ENCODE measurements around the gene DPF3.

DPF3 gene

GRCh38 chr14:72616811-72617210 is 277.1 kb downstream of the DPF3 start:
- no peak for DNase-seq (ENCODE audit: low spot score)

GRCh38 chr14:72616294-72616693 is 277.6 kb downstream of the DPF3 start:
- DNase-seq (ENCODE audit: low spot score): no peak

- no peak for DNase-seq (ENCODE audit: low spot score)
These were observed 278.3 kb downstream of the DPF3 start for GRCh38 chr14:72615451-72616121.

GRCh38 chr14:72614891-72615415 is 278.9 kb downstream of the DPF3 start:
- DNase-seq (ENCODE audit: low spot score): no peak

- DNase-seq (ENCODE audit: low spot score): no peak
These were observed 279.5 kb downstream of the DPF3 start for GRCh38 chr14:72614365-72614764.

GRCh38 chr14:72613975-72614319 is 280.0 kb downstream of the DPF3 start:
- no peak for DNase-seq (ENCODE audit: low spot score)

GRCh38 chr14:72613231-72613974 is 280.5 kb downstream of the DPF3 start:
- no peak for DNase-seq (ENCODE audit: low spot score)

- DNase-seq (ENCODE audit: low spot score): no peak
These were observed 281.9 kb downstream of the DPF3 start for GRCh38 chr14:72612041-72612440.

- no peak for DNase-seq (ENCODE audit: low spot score)
These were observed 282.4 kb downstream of the DPF3 start for GRCh38 chr14:72611506-72611905.

GRCh38 chr14:72610831-72611200 is 283.1 kb downstream of the DPF3 start:
- DNase-seq (ENCODE audit: low spot score): no peak

- no peak for DNase-seq (ENCODE audit: low spot score)
These were observed 283.6 kb downstream of the DPF3 start for GRCh38 chr14:72610096-72610830.

- DNase-seq (ENCODE audit: low spot score): no peak
These were observed 284.5 kb downstream of the DPF3 start for GRCh38 chr14:72609205-72609916.

GRCh38 chr14:72608391-72609204 is 285.3 kb downstream of the DPF3 start:
- DNase-seq (ENCODE audit: low spot score): no peak

- DNase-seq (ENCODE audit: low spot score): no peak
These were observed 286.3 kb downstream of the DPF3 start for GRCh38 chr14:72607386-72608130.

GRCh38 chr14:72606879-72607278 is 287.0 kb downstream of the DPF3 start:
- DNase-seq (ENCODE audit: low spot score): no peak

- no peak for DNase-seq (ENCODE audit: low spot score)
These were observed 288.0 kb downstream of the DPF3 start for GRCh38 chr14:72605921-72606220.

- DNase-seq (ENCODE audit: low spot score): no peak
These were observed 288.6 kb downstream of the DPF3 start for GRCh38 chr14:72605096-72605920.

GRCh38 chr14:72604133-72604532 is 289.8 kb downstream of the DPF3 start:
- DNase-seq (ENCODE audit: low spot score): no peak

- DNase-seq (ENCODE audit: low spot score): no peak
These were observed 290.3 kb downstream of the DPF3 start for GRCh38 chr14:72603639-72604038.

Data from HuH-7.5 (cell line).